Endodermal cell (in vitro differentiated cells): ENCODE measurements around the gene METAP1. TPM values are rescaled to one million over a fixed set of nuclear protein-coding genes. Genes with fewer than 3 reads are reported as not detected.

ENCODE experiments used
- DNase-seq: peaks from one replicate; pipeline ENCODE4 v3.0.0-alpha.2; 2017
- H3K27ac ChIP-seq: 2 replicates; pipeline ENCODE4 v1.5.1; 2013; ENCODE audit warnings: mild to moderate bottlenecking, low read depth, low read length, moderate library complexity
- H3K27me3 ChIP-seq: 2 replicates; pipeline ENCODE4 v1.6.1; 2013; ENCODE audit warnings: mild to moderate bottlenecking, low read length, moderate library complexity; ENCODE audit not compliant: insufficient read depth, control insufficient read depth, poor library complexity, severe bottlenecking
- H3K36me3 ChIP-seq: 2 replicates; pipeline ENCODE4 v1.7.0; 2013; ENCODE audit warnings: mild to moderate bottlenecking, low read length, moderate library complexity; ENCODE audit not compliant: control insufficient read depth, insufficient read depth
- H3K4me1 ChIP-seq: one replicate; pipeline ENCODE4 v1.7.0; 2013; ENCODE audit warnings: low read length; ENCODE audit not compliant: control insufficient read depth, insufficient read depth
- H3K4me3 ChIP-seq: 2 replicates; pipeline ENCODE4 v1.5.1; 2013; ENCODE audit warnings: mild to moderate bottlenecking, low read length, moderate library complexity
- H3K9ac ChIP-seq: 2 replicates; pipeline ENCODE4 v1.6.1; 2013; ENCODE audit warnings: mild to moderate bottlenecking, low read length, moderate library complexity; ENCODE audit not compliant: poor library complexity, severe bottlenecking; ENCODE audit errors: extremely low read depth
- H3K9me3 ChIP-seq: 2 replicates; pipeline ENCODE4 v1.6.1; 2013; ENCODE audit warnings: mild to moderate bottlenecking, low read length, moderate library complexity; ENCODE audit not compliant: control insufficient read depth
- H3K27ac Mint-ChIP-seq: 2 replicates; pipeline ENCODE4 v1.8.0; 2020; ENCODE audit warnings: mixed read lengths
- H3K27me3 Mint-ChIP-seq: 2 replicates; pipeline ENCODE4 v1.8.0; 2021; ENCODE audit warnings: mild to moderate bottlenecking, mixed read lengths; ENCODE audit not compliant: insufficient read depth
- H3K36me3 Mint-ChIP-seq: 2 replicates; pipeline ENCODE4 v1.8.0; 2020; ENCODE audit warnings: low read depth, mixed read lengths
- H3K4me1 Mint-ChIP-seq: 2 replicates; pipeline ENCODE4 v1.8.0; 2020; ENCODE audit warnings: mixed read lengths
- H3K4me3 Mint-ChIP-seq: 2 replicates; pipeline ENCODE4 v1.8.0; 2020; ENCODE audit warnings: mild to moderate bottlenecking, moderate library complexity, mixed read lengths
- H3K9me3 Mint-ChIP-seq: 2 replicates; pipeline ENCODE4 v1.8.0; 2020; ENCODE audit warnings: mild to moderate bottlenecking, mixed read lengths
- WGBS, 2 experiments: methylation state at CpG; one replicate each; pipeline versions ENCODE4 v1.1.5 to v1.1.7; 2013; ENCODE audit warnings: missing lambda C conversion rate in 2 of 2, mixed read lengths in 1 of 2; ENCODE audit not compliant: insufficient coverage in 1 of 2, insufficient read length in 1 of 2; 5-methylcytosine and 5-hydroxymethylcytosine counted together
- total RNA-seq, 2 donors: library from RNA; stranded (reverse); fragmentation: NEBNext Ultra II Directional in 1 of 2; extraction: Animal tissue kit (Norgen Biotek cat#: 25700) in 1 of 2; gene quantifications; 2 replicates in 1 of 2; 3 replicates in 1 of 2; pipeline ENCODE4 v1.2.1, GENCODE V29; 2021
- TF ChIP-seq, protein P1 (sequence below): fragments of 200-600 bp; sonication (generic); conservative IDR thresholded peaks from 2 replicates; pipeline ENCODE4 v1.5.0; 2021; ENCODE audit warnings: antibody characterized with exemption, mild to moderate bottlenecking

The METAP1 gene
- total RNA-seq, 2 donors from 2014 or later = 51.0 to 53.0 TPM

DNA sequence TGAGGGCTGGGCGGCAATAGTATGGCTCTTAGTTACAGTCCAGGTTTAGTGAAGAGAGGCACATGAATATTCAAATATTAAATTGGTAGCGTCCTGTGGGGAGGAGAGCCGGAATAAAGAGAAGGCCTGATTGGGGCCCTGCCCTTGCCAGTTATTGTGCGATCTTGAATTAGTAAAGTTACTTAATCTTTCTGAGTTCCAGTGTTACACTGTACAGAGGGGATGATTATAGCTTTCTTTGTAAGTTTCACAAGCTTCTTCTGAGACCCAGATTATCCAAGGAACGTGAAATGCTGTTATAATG, 1.2 kb downstream of the METAP1 start:
- Histone ChIP-seq H3K4me3 (peak overlapping the region; percentile 91), H3K27me3 (no peaks in the 10 kb centered on the region), H3K27ac (no peak overlapping the region), H3K9me3 (no peaks in the 10 kb centered on the region), H3K9ac (peak overlapping the region; percentile 77), H3K36me3 (no peaks in the 10 kb centered on the region), H3K4me1 (peaks cover 6% of the 10 kb centered on the region)
- TF ChIP-seq, protein P1, sequence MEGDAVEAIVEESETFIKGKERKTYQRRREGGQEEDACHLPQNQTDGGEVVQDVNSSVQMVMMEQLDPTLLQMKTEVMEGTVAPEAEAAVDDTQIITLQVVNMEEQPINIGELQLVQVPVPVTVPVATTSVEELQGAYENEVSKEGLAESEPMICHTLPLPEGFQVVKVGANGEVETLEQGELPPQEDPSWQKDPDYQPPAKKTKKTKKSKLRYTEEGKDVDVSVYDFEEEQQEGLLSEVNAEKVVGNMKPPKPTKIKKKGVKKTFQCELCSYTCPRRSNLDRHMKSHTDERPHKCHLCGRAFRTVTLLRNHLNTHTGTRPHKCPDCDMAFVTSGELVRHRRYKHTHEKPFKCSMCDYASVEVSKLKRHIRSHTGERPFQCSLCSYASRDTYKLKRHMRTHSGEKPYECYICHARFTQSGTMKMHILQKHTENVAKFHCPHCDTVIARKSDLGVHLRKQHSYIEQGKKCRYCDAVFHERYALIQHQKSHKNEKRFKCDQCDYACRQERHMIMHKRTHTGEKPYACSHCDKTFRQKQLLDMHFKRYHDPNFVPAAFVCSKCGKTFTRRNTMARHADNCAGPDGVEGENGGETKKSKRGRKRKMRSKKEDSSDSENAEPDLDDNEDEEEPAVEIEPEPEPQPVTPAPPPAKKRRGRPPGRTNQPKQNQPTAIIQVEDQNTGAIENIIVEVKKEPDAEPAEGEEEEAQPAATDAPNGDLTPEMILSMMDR = no peak
- Mint-ChIP-seq H3K9me3 (peaks cover 6% of the 10 kb centered on the region), H3K27me3 (no peaks in the 10 kb centered on the region), H3K36me3 (no peaks in the 10 kb centered on the region), H3K4me1 (peaks cover 18% of the 10 kb centered on the region), H3K4me3 (peak overlapping the region; percentile 74), H3K27ac (no peak overlapping the region)
- 21 to 36% methylated on average over 4 to 5 of the region's 5 CpGs for WGBS, 2 experiments
- DNase-seq = peak; percentile 52

DNA sequence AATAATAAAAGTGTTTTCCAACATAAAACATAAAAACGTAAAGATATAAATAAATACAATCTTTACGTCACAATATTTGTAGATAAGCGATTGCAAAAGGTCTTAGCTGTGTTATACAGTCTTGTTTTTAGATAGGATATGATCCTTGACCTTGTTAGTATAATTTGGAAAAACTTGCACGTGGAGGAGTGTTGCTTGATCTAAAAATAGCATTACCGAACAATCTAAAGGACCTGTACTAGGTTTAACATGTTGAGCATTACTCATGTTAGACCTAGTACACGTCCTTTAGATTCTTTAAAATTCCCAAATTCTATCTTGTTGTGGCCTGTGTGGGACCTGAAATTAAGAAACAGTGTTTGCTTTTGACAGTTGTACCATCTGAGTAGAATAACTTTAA, 1.6 kb downstream of the METAP1 start:
- peaks cover 7% of the 10 kb centered on the region for H3K4me1 ChIP-seq
- Mint-ChIP-seq H3K4me3 (peak overlapping the region; percentile 74), H3K36me3 (no peaks in the 10 kb centered on the region), H3K4me1 (peaks cover 18% of the 10 kb centered on the region), H3K27ac (no peak overlapping the region), H3K9me3 (peaks cover 6% of the 10 kb centered on the region), H3K27me3 (no peaks in the 10 kb centered on the region)
- no peaks in the 10 kb centered on the region for H3K27me3 ChIP-seq
- DNase-seq = no peak
- H3K27ac ChIP-seq = no peak overlapping the region
- H3K4me3 ChIP-seq = peak overlapping the region; percentile 91
- H3K9me3 ChIP-seq = no peaks in the 10 kb centered on the region
- H3K9ac ChIP-seq = peak overlapping the region; percentile 77
- 80 to 81% methylated on average over 4 to 6 of the region's 6 CpGs for WGBS, 2 experiments
- no peaks in the 10 kb centered on the region for H3K36me3 ChIP-seq
- TF ChIP-seq, protein P1 = no peak

DNA sequence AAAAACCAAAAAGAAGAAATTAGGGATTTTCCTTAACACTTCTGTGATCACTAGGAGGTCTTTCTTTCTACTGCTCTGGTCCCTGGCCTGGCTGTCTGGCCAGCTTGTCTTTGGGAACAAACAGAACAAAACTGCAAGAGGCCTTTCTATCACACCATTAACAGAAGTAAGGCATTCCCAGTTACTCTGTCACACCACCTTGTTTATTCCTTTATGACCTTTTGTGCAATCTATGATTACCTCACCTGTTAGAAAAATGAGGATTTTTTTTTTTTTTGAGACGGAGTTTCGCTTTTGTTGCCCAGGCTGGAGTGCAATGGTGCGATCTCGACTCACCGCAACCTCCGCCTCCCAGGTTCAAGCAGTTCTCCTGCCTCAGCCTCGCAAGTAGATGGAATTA, 3.0 kb downstream of the METAP1 start:
- H3K4me3 ChIP-seq = no peak overlapping the region
- DNase-seq = no peak
- no peaks in the 10 kb centered on the region for H3K27me3 Mint-ChIP-seq
- no peaks in the 10 kb centered on the region for H3K27me3 ChIP-seq
- peaks cover 11% of the 10 kb centered on the region for H3K4me1 ChIP-seq
- H3K27ac Mint-ChIP-seq = no peak overlapping the region
- no peaks in the 10 kb centered on the region for H3K36me3 ChIP-seq
- no peak overlapping the region for H3K4me3 Mint-ChIP-seq
- no peak overlapping the region for H3K27ac ChIP-seq
- 97% methylated on average over 6 to 7 of the region's 7 CpGs for WGBS, 2 experiments
- H3K9me3 ChIP-seq = no peaks in the 10 kb centered on the region
- TF ChIP-seq, protein P1 = no peak
- peaks cover 31% of the 10 kb centered on the region for H3K4me1 Mint-ChIP-seq
- no peaks in the 10 kb centered on the region for H3K9me3 Mint-ChIP-seq
- no peak overlapping the region for H3K9ac ChIP-seq
- no peaks in the 10 kb centered on the region for H3K36me3 Mint-ChIP-seq
